ENCODE results near the gene KCNH3.

The KCNH3 gene

DNA sequence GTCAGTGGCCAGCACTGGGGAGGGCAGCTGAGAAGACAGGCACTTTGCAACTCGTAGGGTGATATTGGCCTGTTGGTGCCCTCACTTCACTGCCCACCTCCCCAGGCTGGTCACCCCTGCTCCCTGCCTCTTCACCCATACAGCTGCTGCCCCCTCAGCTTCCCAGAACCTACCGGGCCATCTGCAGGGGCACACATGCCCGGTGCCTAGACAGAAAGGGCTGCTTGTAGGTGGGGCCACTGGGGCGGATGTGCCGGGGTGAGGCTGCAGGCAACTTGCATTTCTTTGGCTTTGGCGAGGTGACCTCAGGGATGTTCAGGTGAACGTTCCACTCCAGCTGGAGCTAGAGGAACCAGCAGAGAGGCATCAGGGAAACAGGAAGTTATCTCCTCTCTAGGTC is 49.5 kb downstream of the KCNH3 start:
- TF ChIP-seq FOXP2 (optimal IDR thresholded peaks at IDR 0.05; ENCODE audit: borderline replicate concordance, extremely low read depth, extremely low read length, insufficient read depth): no peak
- TF ChIP-seq SIN3A (IDR thresholded peaks at IDR 0.05; ENCODE audit: borderline replicate concordance, insufficient read depth, low read length): no peak

- TF ChIP-seq REST (IDR thresholded peaks at IDR 0.05; ENCODE audit: insufficient read depth in 1 of 2, low read depth in 2 of 2, low read length in 2 of 2): no peak
- TF ChIP-seq TAF1 (IDR thresholded peaks at IDR 0.05; ENCODE audit: borderline replicate concordance, insufficient read depth, low read length): no peak
- TF ChIP-seq SIN3A (IDR thresholded peaks at IDR 0.05; ENCODE audit: borderline replicate concordance, insufficient read depth, low read length): no peak
- TF ChIP-seq POLR2AphosphoS5 (IDR thresholded peaks at IDR 0.05; ENCODE audit: low read depth, low read length): no peak
- TF ChIP-seq FOXP2 (optimal IDR thresholded peaks at IDR 0.05; ENCODE audit: borderline replicate concordance, extremely low read depth, extremely low read length, insufficient read depth): no peak
These were observed 50.1 kb downstream of the KCNH3 start for GRCh38 chr12:49588721-49589516.

GRCh38 chr12:49598527-49598926 is 59.7 kb downstream of the KCNH3 start:
- no peak for TF ChIP-seq REST (IDR thresholded peaks at IDR 0.05; ENCODE audit: insufficient read depth in 1 of 2, low read depth in 2 of 2, low read length in 2 of 2)
- no peak for TF ChIP-seq TAF1 (IDR thresholded peaks at IDR 0.05; ENCODE audit: borderline replicate concordance, insufficient read depth, low read length)
- TF ChIP-seq SIN3A (IDR thresholded peaks at IDR 0.05; ENCODE audit: borderline replicate concordance, insufficient read depth, low read length): no peak
- TF ChIP-seq FOXP2 (optimal IDR thresholded peaks at IDR 0.05; ENCODE audit: borderline replicate concordance, extremely low read depth, extremely low read length, insufficient read depth): no peak
- no peak for TF ChIP-seq POLR2AphosphoS5 (IDR thresholded peaks at IDR 0.05; ENCODE audit: low read depth, low read length)

- TF ChIP-seq FOXP2 (optimal IDR thresholded peaks at IDR 0.05; ENCODE audit: borderline replicate concordance, extremely low read depth, extremely low read length, insufficient read depth) (no peak), TAF1 (IDR thresholded peaks at IDR 0.05; ENCODE audit: borderline replicate concordance, insufficient read depth, low read length) (no peak), POLR2AphosphoS5 (IDR thresholded peaks at IDR 0.05; ENCODE audit: low read depth, low read length) (no peak), REST (IDR thresholded peaks at IDR 0.05; ENCODE audit: insufficient read depth in 1 of 2, low read depth in 2 of 2, low read length in 2 of 2) (no peak), SIN3A (IDR thresholded peaks at IDR 0.05; ENCODE audit: borderline replicate concordance, insufficient read depth, low read length) (no peak)
These were observed 61.1 kb downstream of the KCNH3 start for GRCh38 chr12:49599961-49600360.

GRCh38 chr12:49603721-49604120 is 64.9 kb downstream of the KCNH3 start:
- no peak for TF ChIP-seq FOXP2 (optimal IDR thresholded peaks at IDR 0.05; ENCODE audit: borderline replicate concordance, extremely low read depth, extremely low read length, insufficient read depth)
- no peak for TF ChIP-seq TAF1 (IDR thresholded peaks at IDR 0.05; ENCODE audit: borderline replicate concordance, insufficient read depth, low read length)
- no peak for TF ChIP-seq POLR2AphosphoS5 (IDR thresholded peaks at IDR 0.05; ENCODE audit: low read depth, low read length)
- TF ChIP-seq SIN3A (IDR thresholded peaks at IDR 0.05; ENCODE audit: borderline replicate concordance, insufficient read depth, low read length): no peak
- TF ChIP-seq REST (IDR thresholded peaks at IDR 0.05; ENCODE audit: insufficient read depth in 1 of 2, low read depth in 2 of 2, low read length in 2 of 2): no peak

All from PFSK-1 (cell line).